Heart left ventricle (tissue), 13 donors: Measurements from ENCODE around the gene REPIN1.

ENCODE experiments used
- POLR2A ChIP-seq, 2 donors: fragments of 450-650 bp; IDR thresholded peaks; one replicate each; pipeline ENCODE4 v1.6.1; 2017; ENCODE audit warnings: antibody characterized with exemption in 2 of 2, mild to moderate bottlenecking in 2 of 2, moderate library complexity in 2 of 2
- TF ChIP-seq, protein P1 (sequence below), 12 donors: fragments of 200-600 bp; sonication (generic) in 4 of 12; IDR thresholded peaks; one replicate each; pipeline versions ENCODE4 v1.5.0 to v1.8.0; 2018 to 2022; ENCODE audit warnings: antibody characterized with exemption in 12 of 12, mild to moderate bottlenecking in 5 of 12
- donor health status: ischemic (EF 13 %, LVEDD 7.1; RV severe dilation, severe dysfunction).
- donor health status: DM: no; HTN: yes; CAD: no.
- donor health status: DM: no; HTN: no; CAD: no.
- donor health status: ischemic (EF 25% LVEDD 6.9; RV normal size, moderate dysfunction).
- donor health status: ischemic (EF 25% LVEDD 5.7; RV mildly dilated, moderate dysfunction).
- donor health status: ischemic (EF 35%, LVEDD 5.7; RV mildly dilated, moderate dysfunction).
- donor health status: nonischemic (EF 11% LVEDD 7.7; RV severe dilation, severe dysfunction).
- donor health status: DM: yes; HTN: yes; CAD: no.
- donor health status: PGD.
- donor health status: ischemic (EF 29% LVEDD 5.4; RV normal size, mild dysfunction).
- donor health status: nonischemic (EF 23%, LVEDD 6.1; RV moderate dilation, normal function).

DNA sequence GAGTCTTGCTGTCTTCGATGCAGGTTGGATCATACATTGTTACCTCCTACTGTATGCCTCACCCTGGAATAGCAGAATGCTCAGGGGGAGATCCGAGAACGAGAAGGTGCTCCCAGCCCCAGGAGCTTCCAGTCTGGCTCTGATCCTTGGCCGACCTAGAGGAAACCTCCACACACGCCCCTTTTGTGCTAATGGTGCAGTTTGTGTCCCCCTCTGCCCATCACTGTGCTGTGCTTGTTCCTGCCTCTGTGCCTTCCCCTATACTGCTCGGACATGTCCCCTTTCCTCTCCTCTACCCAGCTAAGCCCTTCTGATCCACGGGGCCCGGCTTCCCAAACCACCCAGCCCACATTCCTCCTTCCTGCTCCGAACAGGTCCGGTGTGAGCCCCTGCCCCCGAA is 43.0 kb downstream of the REPIN1 start:
- TF ChIP-seq, protein P1, sequence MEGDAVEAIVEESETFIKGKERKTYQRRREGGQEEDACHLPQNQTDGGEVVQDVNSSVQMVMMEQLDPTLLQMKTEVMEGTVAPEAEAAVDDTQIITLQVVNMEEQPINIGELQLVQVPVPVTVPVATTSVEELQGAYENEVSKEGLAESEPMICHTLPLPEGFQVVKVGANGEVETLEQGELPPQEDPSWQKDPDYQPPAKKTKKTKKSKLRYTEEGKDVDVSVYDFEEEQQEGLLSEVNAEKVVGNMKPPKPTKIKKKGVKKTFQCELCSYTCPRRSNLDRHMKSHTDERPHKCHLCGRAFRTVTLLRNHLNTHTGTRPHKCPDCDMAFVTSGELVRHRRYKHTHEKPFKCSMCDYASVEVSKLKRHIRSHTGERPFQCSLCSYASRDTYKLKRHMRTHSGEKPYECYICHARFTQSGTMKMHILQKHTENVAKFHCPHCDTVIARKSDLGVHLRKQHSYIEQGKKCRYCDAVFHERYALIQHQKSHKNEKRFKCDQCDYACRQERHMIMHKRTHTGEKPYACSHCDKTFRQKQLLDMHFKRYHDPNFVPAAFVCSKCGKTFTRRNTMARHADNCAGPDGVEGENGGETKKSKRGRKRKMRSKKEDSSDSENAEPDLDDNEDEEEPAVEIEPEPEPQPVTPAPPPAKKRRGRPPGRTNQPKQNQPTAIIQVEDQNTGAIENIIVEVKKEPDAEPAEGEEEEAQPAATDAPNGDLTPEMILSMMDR (IDR thresholded peaks at IDR 0.05) = no peak
- TF ChIP-seq POLR2A (IDR thresholded peaks at IDR 0.05) = no peak
